H9 (cell line): ENCODE measurements around the gene DCC. TPM values are rescaled to one million over a fixed set of nuclear protein-coding genes. Genes with fewer than 3 reads are reported as not detected.

Source experiments
- DNase-seq: peaks from one replicate; pipeline ENCODE4 v3.0.0-alpha.2; 2017
- H2AFZ ChIP-seq: one replicate; pipeline ENCODE4 v1.6.1; 2013; ENCODE audit warnings: mild to moderate bottlenecking, low read length, control low read depth, moderate library complexity
- H2AK5ac ChIP-seq: 2 replicates; pipeline ENCODE4 v1.6.1; 2013; ENCODE audit warnings: low read length, control low read depth, mixed read lengths; ENCODE audit not compliant: insufficient read length
- H2BK120ac ChIP-seq: one replicate; pipeline ENCODE4 v1.6.1; 2013; ENCODE audit warnings: low read depth, mild to moderate bottlenecking, low read length, control low read depth, inconsistent platforms; ENCODE audit not compliant: poor library complexity, severe bottlenecking
- H2BK12ac ChIP-seq: 2 replicates; pipeline ENCODE4 v1.6.1; 2013; ENCODE audit warnings: low read length, control low read depth, mixed read lengths, low read depth; ENCODE audit not compliant: insufficient read length
- H2BK15ac ChIP-seq: 2 replicates; pipeline ENCODE4 v1.6.1; 2013; ENCODE audit warnings: low read depth, low read length, control low read depth
- H2BK20ac ChIP-seq: one replicate; pipeline ENCODE4 v1.6.1; 2013; ENCODE audit warnings: low read depth, mild to moderate bottlenecking, low read length, control low read depth, inconsistent platforms; ENCODE audit not compliant: poor library complexity, severe bottlenecking
- H2BK5ac ChIP-seq: 2 replicates; pipeline ENCODE4 v1.6.1; 2013; ENCODE audit warnings: low read length, control low read depth, mixed read lengths; ENCODE audit not compliant: insufficient read length
- H3K14ac ChIP-seq: 2 replicates; pipeline ENCODE4 v1.6.1; 2013; ENCODE audit warnings: low read length, control low read depth; ENCODE audit not compliant: insufficient read depth
- H3K18ac ChIP-seq: 2 replicates; pipeline ENCODE4 v1.6.1; 2013; ENCODE audit warnings: low read depth, mild to moderate bottlenecking, mixed read lengths, low read length, control low read depth; ENCODE audit not compliant: insufficient read length
- H3K23ac ChIP-seq: 2 replicates; pipeline ENCODE4 v1.6.1; 2013; ENCODE audit warnings: low read length, control low read depth, mixed read lengths, low read depth; ENCODE audit not compliant: insufficient read length
- H3K23me2 ChIP-seq: 2 replicates; pipeline ENCODE4 v1.6.1; 2013; ENCODE audit warnings: low read depth, mild to moderate bottlenecking, mixed read lengths, low read length, control low read depth; ENCODE audit not compliant: insufficient read length, poor library complexity, severe bottlenecking
- H3K27ac ChIP-seq: 2 replicates; pipeline ENCODE4 v1.5.1; 2013; ENCODE audit warnings: low read length, control low read depth, mixed read lengths, low read depth; ENCODE audit not compliant: insufficient read length
- H3K27me3 ChIP-seq: 2 replicates; pipeline ENCODE4 v1.6.1; 2013; ENCODE audit warnings: low read length, control low read depth, inconsistent platforms; ENCODE audit not compliant: insufficient read depth
- H3K4ac ChIP-seq: 2 replicates; pipeline ENCODE4 v1.6.1; 2013; ENCODE audit warnings: low read depth, mild to moderate bottlenecking, control low read depth, inconsistent platforms, low read length, moderate library complexity
- H3K4me1 ChIP-seq: 2 replicates; pipeline ENCODE4 v1.6.1; 2013; ENCODE audit warnings: low read length, control low read depth, inconsistent platforms; ENCODE audit not compliant: insufficient read depth
- H3K4me2 ChIP-seq: 2 replicates; pipeline ENCODE4 v1.6.1; 2013; ENCODE audit warnings: low read length, control low read depth, mixed read lengths; ENCODE audit not compliant: insufficient read length, insufficient read depth
- H3K56ac ChIP-seq: 2 replicates; pipeline ENCODE4 v1.6.1; 2013; ENCODE audit warnings: low read depth, mild to moderate bottlenecking, mixed read lengths, low read length, control low read depth; ENCODE audit not compliant: insufficient read length
- H3K79me1 ChIP-seq: 2 replicates; pipeline ENCODE4 v1.6.1; 2013; ENCODE audit warnings: low read depth, mild to moderate bottlenecking, moderate library complexity, low read length, control low read depth, inconsistent platforms; ENCODE audit not compliant: insufficient read depth, poor library complexity, severe bottlenecking
- H3K79me2 ChIP-seq: 2 replicates; pipeline ENCODE4 v1.6.1; 2013; ENCODE audit warnings: low read length, control low read depth, inconsistent platforms; ENCODE audit not compliant: insufficient read depth
- H3K9ac ChIP-seq: 2 replicates; pipeline ENCODE4 v1.6.1; 2013; ENCODE audit warnings: low read length, control low read depth, mixed read lengths; ENCODE audit not compliant: insufficient read length; ENCODE audit errors: extremely low read depth
- H3K9me3 ChIP-seq: one replicate; pipeline ENCODE4 v1.6.1; 2013; ENCODE audit warnings: low read depth, low read length, inconsistent platforms; ENCODE audit not compliant: control insufficient read depth
- H3T11ph ChIP-seq: one replicate; pipeline ENCODE4 v1.6.1; 2013; ENCODE audit warnings: mild to moderate bottlenecking, low read length, control low read depth, inconsistent platforms
- H4K20me1 ChIP-seq: one replicate; pipeline ENCODE4 v1.6.1; 2013; ENCODE audit not compliant: control insufficient read depth, insufficient read length, insufficient read depth
- H4K5ac ChIP-seq: 2 replicates; pipeline ENCODE4 v1.6.1; 2013; ENCODE audit warnings: low read depth, mild to moderate bottlenecking, mixed read lengths, low read length, control low read depth; ENCODE audit not compliant: insufficient read length
- H4K8ac ChIP-seq: replicated peaks from 2 replicates; pipeline ENCODE4 v1.6.1; 2013; ENCODE audit warnings: low read length, control low read depth, mixed read lengths, low read depth; ENCODE audit not compliant: insufficient read length
- H4K91ac ChIP-seq: 2 replicates; pipeline ENCODE4 v1.6.1; 2013; ENCODE audit warnings: low read depth, mild to moderate bottlenecking, moderate library complexity, mixed read lengths, low read length, control low read depth; ENCODE audit not compliant: insufficient read length
- H3K27ac Mint-ChIP-seq, 3 experiments: 2 replicates in 2 of 3; 3 replicates in 1 of 3; pipeline ENCODE4 v1.8.0; 2020 to 2021; ENCODE audit warnings: mixed read lengths in 3 of 3, mild to moderate bottlenecking in 1 of 3, moderate library complexity in 1 of 3
- H3K27me3 Mint-ChIP-seq: 2 replicates; pipeline ENCODE4 v1.8.0; 2021; ENCODE audit warnings: low read depth, mild to moderate bottlenecking, moderate library complexity, mixed read lengths
- H3K36me3 Mint-ChIP-seq, 3 experiments: 2 replicates in 2 of 3; 3 replicates in 1 of 3; pipeline ENCODE4 v1.8.0; 2020 to 2021; ENCODE audit warnings: low read depth in 3 of 3, mixed read lengths in 3 of 3; ENCODE audit not compliant: insufficient read depth in 1 of 3
- H3K4me1 Mint-ChIP-seq, 2 experiments: 2 replicates each; pipeline ENCODE4 v1.8.0; 2020; ENCODE audit warnings: mixed read lengths in 2 of 2
- H3K4me3 Mint-ChIP-seq, 2 experiments: 2 replicates in 1 of 2; 3 replicates in 1 of 2; pipeline ENCODE4 v1.8.0; 2020 to 2021; ENCODE audit warnings: mild to moderate bottlenecking in 2 of 2, mixed read lengths in 2 of 2, moderate library complexity in 1 of 2
- H3K9me3 Mint-ChIP-seq, 2 experiments: 2 replicates in 1 of 2; 3 replicates in 1 of 2; pipeline ENCODE4 v1.8.0; 2020; ENCODE audit warnings: mild to moderate bottlenecking in 2 of 2, mixed read lengths in 2 of 2, moderate library complexity in 1 of 2
- WGBS: extraction: QIAGEN DNeasy Blood & Tissue Kit; methylation state at CpG from one replicate; pipeline ENCODE4 v1.1.7; 2013; ENCODE audit warnings: missing lambda C conversion rate, low lambda C conversion rate, mixed read lengths; ENCODE audit not compliant: insufficient read length; ENCODE audit errors: extremely low coverage; 5-methylcytosine and 5-hydroxymethylcytosine counted together
- total RNA-seq: library from RNA; stranded (reverse); gene quantifications from 2 replicates; pipeline ENCODE4 v1.2.1, GENCODE V29; 2021
- TF ChIP-seq, protein P1 (sequence below): fragments of 200-600 bp; sonication (generic); conservative IDR thresholded peaks from 3 replicates; pipeline ENCODE4 v1.8.0; 2021; ENCODE audit warnings: antibody characterized with exemption, mild to moderate bottlenecking

The DCC gene
- total RNA-seq, 1 experiment from 2014 or later, result 0.35 TPM

DNA sequence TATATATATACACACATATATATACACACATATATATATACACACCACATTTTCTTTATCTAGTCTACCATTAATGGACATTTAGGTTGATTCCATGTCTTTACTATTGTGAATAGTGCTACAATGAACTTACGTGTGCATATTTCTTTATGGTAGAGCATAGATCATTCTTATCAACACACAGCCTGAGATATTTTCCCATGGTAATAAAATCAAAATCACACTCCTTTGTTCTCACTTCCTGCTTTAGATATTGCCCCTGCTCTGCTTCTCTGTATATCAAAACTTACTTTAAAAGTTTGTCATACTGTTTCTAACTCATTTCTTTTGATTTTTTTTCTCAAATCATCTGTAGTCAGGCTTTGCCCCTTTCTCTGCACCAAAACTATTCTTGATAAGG, 119.9 kb downstream of the DCC start:
- no peak overlapping the region for H2BK5ac ChIP-seq
- no peaks in the 10 kb centered on the region; the same call in 1 of the 2 replicates for H3K27me3 Mint-ChIP-seq

More for the DNA sequence above, 119.9 kb downstream of the DCC start:
- H4K8ac ChIP-seq, result no peak overlapping the region
- H3K27ac Mint-ChIP-seq, result no peak overlapping the region
- H3K4me2 ChIP-seq, result no peak overlapping the region
- no peaks in the 10 kb centered on the region for H3K36me3 Mint-ChIP-seq
- H3K56ac ChIP-seq, result no peak overlapping the region
- no peaks in the 10 kb centered on the region for H3K79me1 ChIP-seq
- H3K9ac ChIP-seq, result no peak overlapping the region
- H2BK15ac ChIP-seq, result no peak overlapping the region
- no peak overlapping the region for H2AFZ ChIP-seq
- no peak overlapping the region for H2BK20ac ChIP-seq
- H3K23ac ChIP-seq, result no peak overlapping the region
- no peak overlapping the region for H3K4me3 Mint-ChIP-seq
- H3K4me1 ChIP-seq, result no peaks in the 10 kb centered on the region
- H3K4ac ChIP-seq, result no peak overlapping the region
- no peak for DNase-seq
- no peaks in the 10 kb centered on the region for H3K27me3 ChIP-seq
- H3K79me2 ChIP-seq, result no peaks in the 10 kb centered on the region
- WGBS, result no CpG with 5 or more reads among the region's 1 CpG
- H3K14ac ChIP-seq, result no peak overlapping the region
- no peak overlapping the region for H2AK5ac ChIP-seq
- no peak overlapping the region for H4K5ac ChIP-seq
- H4K91ac ChIP-seq, result no peak overlapping the region
- no peak overlapping the region for H2BK120ac ChIP-seq
- H3K23me2 ChIP-seq, result no peaks in the 10 kb centered on the region
- TF ChIP-seq, protein P1, sequence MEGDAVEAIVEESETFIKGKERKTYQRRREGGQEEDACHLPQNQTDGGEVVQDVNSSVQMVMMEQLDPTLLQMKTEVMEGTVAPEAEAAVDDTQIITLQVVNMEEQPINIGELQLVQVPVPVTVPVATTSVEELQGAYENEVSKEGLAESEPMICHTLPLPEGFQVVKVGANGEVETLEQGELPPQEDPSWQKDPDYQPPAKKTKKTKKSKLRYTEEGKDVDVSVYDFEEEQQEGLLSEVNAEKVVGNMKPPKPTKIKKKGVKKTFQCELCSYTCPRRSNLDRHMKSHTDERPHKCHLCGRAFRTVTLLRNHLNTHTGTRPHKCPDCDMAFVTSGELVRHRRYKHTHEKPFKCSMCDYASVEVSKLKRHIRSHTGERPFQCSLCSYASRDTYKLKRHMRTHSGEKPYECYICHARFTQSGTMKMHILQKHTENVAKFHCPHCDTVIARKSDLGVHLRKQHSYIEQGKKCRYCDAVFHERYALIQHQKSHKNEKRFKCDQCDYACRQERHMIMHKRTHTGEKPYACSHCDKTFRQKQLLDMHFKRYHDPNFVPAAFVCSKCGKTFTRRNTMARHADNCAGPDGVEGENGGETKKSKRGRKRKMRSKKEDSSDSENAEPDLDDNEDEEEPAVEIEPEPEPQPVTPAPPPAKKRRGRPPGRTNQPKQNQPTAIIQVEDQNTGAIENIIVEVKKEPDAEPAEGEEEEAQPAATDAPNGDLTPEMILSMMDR, result no peak
- H3K27ac ChIP-seq, result no peak overlapping the region
- no peaks in the 10 kb centered on the region for H3K4me1 Mint-ChIP-seq
- H4K20me1 ChIP-seq, result no peaks in the 10 kb centered on the region
- H3K9me3 ChIP-seq, result no peaks in the 10 kb centered on the region
- no peak overlapping the region for H3K18ac ChIP-seq
- H3T11ph ChIP-seq, result no peak overlapping the region
- no peak overlapping the region for H2BK12ac ChIP-seq
- H3K9me3 Mint-ChIP-seq, result no peaks in the 10 kb centered on the region
